GM12878 (cell line): ENCODE data around the gene UPF1. TPM values are rescaled to one million over a fixed set of nuclear protein-coding genes. Genes with fewer than 3 reads are reported as not detected.

Source experiments
- ATAC-seq: fragments of 200-7000 bp; cut with Tn5 transposase; 3 replicates; pipeline ENCODE4 v1.9.1; 2020; ENCODE audit warnings: mild to moderate bottlenecking, moderate library complexity
- BruUV-seq: library from RNA; stranded (reverse); fragments of 400-500 nt; replicated peaks from 2 replicates; lab custom pipeline; 2021; lab: Mats Ljungman, UMichigan
- CTCF ChIA-PET: fragments of 300-600 bp; sonication (Branson Sonifier 250); formaldehyde crosslinking; extraction: SDS; loops from one replicate; lab custom pipeline; 2021; ENCODE audit warnings: inconsistent platforms; lab: Yijun Ruan, JAX
- POLR2A ChIA-PET: fragments of 350-600 bp; formaldehyde crosslinking; extraction: SDS; loops from one replicate; lab custom pipeline; 2021; ENCODE audit warnings: inconsistent platforms; lab: Charles Lee
- RAD21 ChIA-PET: fragments of 300-600 bp; sonication (Branson Sonifier 250); formaldehyde crosslinking; loops from one replicate; lab custom pipeline; 2023; ENCODE audit warnings: antibody characterized with exemption; ENCODE audit not compliant: unreplicated experiment; lab: Charles Lee
- SMC1A ChIA-PET: fragments of 300-600 bp; sonication (Branson Sonifier 250); formaldehyde crosslinking; loops from one replicate; lab custom pipeline; 2023; ENCODE audit not compliant: unreplicated experiment, uncharacterized antibody; lab: Charles Lee
- DNase-seq: peaks from one replicate; pipeline ENCODE4 v3.0.0-alpha.2; 2011; ENCODE audit warnings: low read depth, low spot score
- FAIRE-seq: peaks from 3 replicates; lab custom pipeline; 2011; peaks lifted over from hg19 to GRCh38; lab: Jason Lieb, UNC
- H2AFZ ChIP-seq: 2 replicates; pipeline ENCODE4 v1.6.0; 2011; ENCODE audit warnings: low read depth, low read length, control low read depth; ENCODE audit not compliant: control insufficient read depth
- H3K27ac ChIP-seq: 2 replicates; pipeline ENCODE4 v1.5.1; 2011; ENCODE audit warnings: control low read depth; ENCODE audit not compliant: control insufficient read depth, insufficient read depth
- H3K27me3 ChIP-seq, 2 experiments: replicated peaks in 1 of 2; 2 replicates each; pipeline versions ENCODE4 v1.6.0 to v1.6.1; 2011; ENCODE audit warnings: low read length in 1 of 2; ENCODE audit not compliant: control insufficient read depth in 2 of 2, insufficient read depth in 2 of 2
- H3K36me3 ChIP-seq, 2 experiments: 2 replicates each; pipeline ENCODE4 v1.5.1; 2011; ENCODE audit warnings: low read length in 1 of 2; ENCODE audit not compliant: control insufficient read depth in 2 of 2, insufficient read depth in 2 of 2
- H3K4me1 ChIP-seq: 2 replicates; pipeline ENCODE4 v1.6.1; 2011; ENCODE audit warnings: mild to moderate bottlenecking, low read length, moderate library complexity, mixed read lengths; ENCODE audit not compliant: control insufficient read depth, insufficient read depth
- H3K4me2 ChIP-seq: 2 replicates; pipeline ENCODE4 v1.6.0; 2011; ENCODE audit warnings: control low read depth; ENCODE audit not compliant: control insufficient read depth, insufficient read depth
- H3K4me3 ChIP-seq: fragments of 200-600 bp; sonication (generic); 2 replicates; pipeline ENCODE4 v1.5.1; 2016
- H3K79me2 ChIP-seq: 2 replicates; pipeline ENCODE4 v1.6.0; 2011; ENCODE audit warnings: low read length; ENCODE audit not compliant: control insufficient read depth, insufficient read depth
- H3K9ac ChIP-seq: 2 replicates; pipeline ENCODE4 v1.8.0; 2011; ENCODE audit warnings: low read length, control low read depth, mixed read lengths; ENCODE audit not compliant: control insufficient read depth, insufficient read depth
- H3K9me3 ChIP-seq: replicated peaks from 3 replicates; pipeline ENCODE4 v1.5.1; 2011; ENCODE audit warnings: mild to moderate bottlenecking, low read length; ENCODE audit not compliant: control insufficient read depth, insufficient read depth
- H4K20me1 ChIP-seq: 2 replicates; pipeline ENCODE4 v1.6.0; 2011; ENCODE audit not compliant: control insufficient read depth, insufficient read depth
- ATF2 ChIP-seq: IDR thresholded peaks from 2 replicates; pipeline ENCODE4 v1.6.1; 2012; ENCODE audit warnings: low read length, inconsistent platforms
- EZH2 ChIP-seq: IDR thresholded peaks from 2 replicates; pipeline ENCODE4 v1.6.1; 2012; ENCODE audit warnings: low read depth, mild to moderate bottlenecking, control low read depth, inconsistent platforms, low read length, borderline replicate concordance; ENCODE audit not compliant: control insufficient read depth
- HDGF ChIP-seq: fragments of 450-650 bp; IDR thresholded peaks from 2 replicates; pipeline ENCODE4 v1.6.1; 2016; ENCODE audit warnings: antibody characterized with exemption
- IRF5 ChIP-seq: fragments of 450-650 bp; IDR thresholded peaks from 2 replicates; pipeline ENCODE4 v1.6.1; 2017; ENCODE audit warnings: borderline replicate concordance
- MYB ChIP-seq: fragments of 150-350 bp; IDR thresholded peaks from 2 replicates; pipeline ENCODE4 v1.6.1; 2014; ENCODE audit warnings: mild to moderate bottlenecking, low read depth, low read length, borderline replicate concordance
- NFXL1 ChIP-seq: fragments of 450-650 bp; IDR thresholded peaks from 2 replicates; pipeline ENCODE4 v1.6.1; 2017; ENCODE audit warnings: antibody characterized with exemption, mild to moderate bottlenecking, borderline replicate concordance
- PML ChIP-seq: IDR thresholded peaks from 2 replicates; pipeline ENCODE4 v1.6.1; 2012; ENCODE audit warnings: low read length, inconsistent platforms
- POLR2A ChIP-seq: IDR thresholded peaks from 2 replicates; pipeline ENCODE4 v1.6.1; 2011; ENCODE audit warnings: low read depth, mild to moderate bottlenecking, low read length
- SMAD5 ChIP-seq: IDR thresholded peaks from 2 replicates; pipeline ENCODE4 v1.6.1; 2016; ENCODE audit warnings: antibody characterized with exemption, low read depth
- SPI1 ChIP-seq: IDR thresholded peaks from 2 replicates; pipeline ENCODE4 v1.6.1; 2011; ENCODE audit warnings: low read depth, mild to moderate bottlenecking, low read length, moderate library complexity, borderline replicate concordance; ENCODE audit not compliant: insufficient read depth
- TBL1XR1 ChIP-seq: IDR thresholded peaks from 2 replicates; pipeline ENCODE4 v1.6.1; 2012; ENCODE audit warnings: low read depth, low read length, improper control_type of control experiment
- TCF3 ChIP-seq: IDR thresholded peaks from 2 replicates; pipeline ENCODE4 v1.6.1; 2012; ENCODE audit warnings: low read depth, mild to moderate bottlenecking, low read length, borderline replicate concordance; ENCODE audit not compliant: insufficient read depth
- WRNIP1 ChIP-seq: IDR thresholded peaks from 2 replicates; pipeline ENCODE4 v1.6.1; 2011; ENCODE audit warnings: low read depth, low read length, improper control_type of control experiment, borderline replicate concordance
- WGBS: methylation state at CpG from one replicate; pipeline ENCODE4 v1.1.6; 2016; ENCODE audit warnings: low lambda C conversion rate; ENCODE audit not compliant: insufficient replicate concordance, insufficient coverage; ENCODE audit errors: missing lambda C conversion rate; 5-methylcytosine and 5-hydroxymethylcytosine counted together
- in situ Hi-C: fragments of 300-500 bp; cut with MboI; formaldehyde crosslinking; loops from 9 replicates; pipeline ENCODE4 v1.14.3; 2018; ENCODE audit warnings: mixed read lengths
- intact Hi-C: fragments of 100-400 bp; cut with micrococcal nuclease; formaldehyde crosslinking; loops from one replicate; pipeline ENCODE4 v1.14.2; 2022; ENCODE audit not compliant: unreplicated experiment
- polyA plus RNA-seq, 11 experiments: library from polyadenylated mRNA; depleted of rRNA in 4 of 11; unstranded in 6 of 11; stranded (reverse) in 5 of 11; fragments of >200 nt; fragmentation: Nextera tagmentation in 4 of 11; fragmentation: Illumina TruSeq in 1 of 11; extraction: Ambion mirVana in 4 of 11; extraction: Trizol in 1 of 11; gene quantifications; 1 replicate in 1 of 11; 2 replicates in 10 of 11; pipeline versions ENCODE4 v1.2.1 to v1.2.3, GENCODE V29; 2011 to 2016; ENCODE audit warnings: inconsistent platforms in 2 of 11, missing spikeins in 2 of 11, low read depth in 1 of 11
- total RNA-seq, 4 experiments: library from RNA; depleted of rRNA in 3 of 4; stranded (reverse); fragments of >200 nt in 3 of 4; fragmentation: Illumina TruSeq in 1 of 4; extraction: Trizol in 1 of 4; gene quantifications; 2 replicates each; pipeline versions ENCODE4 v1.2.1 to v1.2.3, GENCODE V29; 2013 to 2021

UPF1 gene
- total and polyA plus RNA-seq, 10 of the 15 experiments (the other 5 are each of a cell fraction or from before 2014, with no cell fraction given): 0.58 to 80.9 (median 18.7) TPM

- peaks cover 2% of the 10 kb centered on the region; the same call in 1 of the 2 replicates for H4K20me1 ChIP-seq
- no peak overlapping the region for H3K4me2 ChIP-seq
- POLR2A ChIA-PET: interaction anchor here (0.8 kb wide), 1 partner anchor 295 kb away, joined by 3 read pairs; the partner anchor contains the start of gene UBA52
- intact Hi-C loops (no loop called here), in situ Hi-C loops (loop anchor here (25.0 kb wide), 1 partner anchor 405 kb away; no protein-coding TSS in a partner anchor)
- BruUV-seq: no TSS peak
- no peaks in the 10 kb centered on the region for H3K4me1 ChIP-seq
- RAD21 ChIA-PET: interaction anchor here (1.1 kb wide), 1 partner anchor 9 kb away, joined by 3 read pairs; no protein-coding TSS in a partner anchor
- peaks cover 9 to 35% of the 10 kb centered on the region in 2 experiments; a peak in 3 of 4 replicates for H3K36me3 ChIP-seq
- ATAC-seq (no peak), DNase-seq (no peak), FAIRE-seq (no peak)
- no peaks in the 10 kb centered on the region for H3K27me3 ChIP-seq
- no peak overlapping the region for H3K27ac ChIP-seq
- SMC1A ChIA-PET: no interaction called here
- H3K4me3 ChIP-seq: no peak overlapping the region
- WGBS: 97% methylated on average over 23 of the region's 23 CpGs
- CTCF ChIA-PET: interaction anchor here (0.7 to 1.4 kb wide), 3 partner anchors 8 to 191 kb away, joined by 3 read pairs; no protein-coding TSS in a partner anchor
- H2AFZ ChIP-seq: no peak overlapping the region
- no peak overlapping the region for H3K9ac ChIP-seq
- no peaks in the 10 kb centered on the region for H3K9me3 ChIP-seq
- H3K79me2 ChIP-seq: no peaks in the 10 kb centered on the region
- no peak for TF ChIP-seq SPI1
- no peak for TF ChIP-seq IRF5
- no peak for TF ChIP-seq EZH2
- peak; percentile 18; the same call in 1 of the 2 replicates for TF ChIP-seq POLR2A
These were observed 35.4 kb downstream of the UPF1 start for GRCh38 chr19:18867199-18867598.

- DNase-seq (no peak), ATAC-seq (no peak), FAIRE-seq (no peak)
- Histone ChIP-seq H3K9me3 (no peaks in the 10 kb centered on the region), H3K4me2 (no peak overlapping the region), H3K9ac (no peak overlapping the region), H3K4me1 (no peaks in the 10 kb centered on the region), H3K4me3 (no peak overlapping the region), H3K27ac (no peak overlapping the region), H4K20me1 (peaks cover 2% of the 10 kb centered on the region; the same call in 1 of the 2 replicates), H3K27me3 (no peaks in the 10 kb centered on the region), H3K79me2 (no peaks in the 10 kb centered on the region), H3K36me3 (peaks cover 9 to 33% of the 10 kb centered on the region in 2 experiments; a peak in 3 of 4 replicates), H2AFZ (no peak overlapping the region)
- intact Hi-C loops: no loop called here
- ChIA-PET SMC1A (no interaction called here), POLR2A (interaction anchor here (0.8 kb wide), 1 partner anchor 296 kb away, joined by 3 read pairs; the partner anchor contains the start of gene UBA52), CTCF (interaction anchor here (0.7 to 1.4 kb wide), 3 partner anchors 9 to 191 kb away, joined by 3 read pairs; no protein-coding TSS in a partner anchor), RAD21 (interaction anchor here (1.1 kb wide), 1 partner anchor 8 kb away, joined by 3 read pairs; no protein-coding TSS in a partner anchor)
- TSS peak; percentile 67 for BruUV-seq
- in situ Hi-C loops: loop anchor here (25.0 kb wide), 1 partner anchor 405 kb away; no protein-coding TSS in a partner anchor
- WGBS: 99% methylated on average over 23 of the region's 23 CpGs
- TF ChIP-seq SMAD5 (no peak), TBL1XR1 (no peak), NFXL1 (no peak), WRNIP1 (no peak), TCF3 (no peak), PML (no peak), MYB (no peak), HDGF (no peak), ATF2 (no peak)
These were observed 36.0 kb downstream of the UPF1 start for GRCh38 chr19:18867751-18868150.
